Sigmoid colon (tissue), 7 donors: Measurements from ENCODE around the gene MACIR. TPM values are rescaled to one million over a fixed set of nuclear protein-coding genes. Genes with fewer than 3 reads are reported as not detected.

Source experiments
- DNase-seq: peaks from one replicate; pipeline ENCODE4 v3.0.0-alpha.2; 2019
- H3K27ac ChIP-seq, 4 donors: fragments of 200-600 bp; sonication (generic); one replicate each; pipeline ENCODE4 v1.5.1; 2016 to 2019; ENCODE audit warnings: mild to moderate bottlenecking in 1 of 4
- H3K27me3 ChIP-seq, 3 donors: fragments of 200-600 bp; sonication (generic); one replicate each; pipeline ENCODE4 v1.5.1; 2019; ENCODE audit warnings: mild to moderate bottlenecking in 1 of 3
- H3K36me3 ChIP-seq, 4 donors: fragments of 200-600 bp; sonication (generic); one replicate each; pipeline ENCODE4 v1.5.1; 2016 to 2019
- H3K4me1 ChIP-seq, 4 donors: fragments of 200-600 bp; sonication (generic); one replicate each; pipeline ENCODE4 v1.5.1; 2017 to 2019
- H3K4me3 ChIP-seq, 4 donors: fragments of 200-600 bp; sonication (generic); one replicate each; pipeline ENCODE4 v1.5.1; 2017 to 2019; ENCODE audit warnings: mild to moderate bottlenecking in 2 of 4, moderate library complexity in 1 of 4
- H3K9me3 ChIP-seq, 4 donors: fragments of 200-600 bp in 3 of 4; sonication (generic) in 3 of 4; one replicate each; pipeline versions ENCODE4 v1.5.1 to v1.6.1; 2013 to 2019
- EP300 ChIP-seq, 4 donors: sonication (generic); formaldehyde crosslinking; IDR thresholded peaks; one replicate each; pipeline ENCODE4 v1.6.1; 2017; ENCODE audit warnings: antibody characterized with exemption in 4 of 4
- POLR2A ChIP-seq, 2 donors: fragments of 450-650 bp; IDR thresholded peaks; one replicate each; pipeline ENCODE4 v1.6.1; 2016; ENCODE audit warnings: antibody characterized with exemption in 2 of 2, mild to moderate bottlenecking in 2 of 2, moderate library complexity in 2 of 2
- POLR2AphosphoS5 ChIP-seq, 4 donors: sonication (generic); formaldehyde crosslinking; IDR thresholded peaks; one replicate each; pipeline ENCODE4 v1.6.1; 2017; ENCODE audit warnings: antibody characterized with exemption in 4 of 4
- WGBS, 2 donors: extraction: QIAGEN DNeasy Blood & Tissue Kit; methylation state at CpG; one replicate each; pipeline ENCODE4 v1.1.7; 2013; 5-methylcytosine and 5-hydroxymethylcytosine counted together
- intact Hi-C: fragments of 100-400 bp; cut with DNase I; formaldehyde crosslinking; loops from one replicate; pipeline ENCODE4 v1.15.1; 2023
- polyA plus RNA-seq, 3 donors: library from polyadenylated mRNA; stranded (reverse); fragments of 200-250 nt; gene quantifications; one replicate each; pipeline ENCODE4 v1.2.3, GENCODE V29; 2013
- total RNA-seq, 4 donors: library from RNA; depleted of rRNA; stranded (reverse); fragments of >200 nt; gene quantifications; one replicate each; pipeline ENCODE4 v1.1.0, GENCODE V29; 2016
- TF ChIP-seq, protein P1 (sequence below), 4 experiments: fragments of 450-650 bp in 3 of 4; fragments of 200-600 bp in 1 of 4; IDR thresholded peaks; one replicate each; pipeline ENCODE4 v1.5.1; 2016 to 2019; ENCODE audit warnings: antibody characterized with exemption in 4 of 4, mild to moderate bottlenecking in 3 of 4, moderate library complexity in 2 of 4
- donor health status: healthy with polysubstance abuse.
- donor health status: Bipolar disorder and iron deficiency.
- donor health status: healthy.

Gene MACIR
- total and polyA plus RNA-seq, 7 donors = 2.6 to 74.9 (median 9.3) TPM

DNA sequence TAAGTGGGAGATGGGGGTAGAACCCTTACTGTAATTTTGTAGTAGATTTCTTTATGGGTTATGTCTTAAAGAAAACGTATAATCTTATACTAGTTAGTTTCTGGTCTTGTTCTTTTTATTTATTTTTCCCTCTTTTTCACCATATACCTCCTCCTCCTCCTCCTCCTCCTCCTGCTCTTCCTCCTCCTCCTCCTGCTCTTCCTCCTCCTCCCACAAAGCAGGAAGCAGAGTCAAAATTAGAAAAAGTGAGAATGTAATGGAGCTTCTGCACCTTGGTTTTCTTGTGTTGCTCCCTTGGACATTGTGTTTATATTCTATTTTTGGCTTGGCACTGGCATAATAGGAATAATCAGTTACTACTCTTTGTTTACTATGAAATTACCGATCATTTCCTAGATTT is 4.5 kb downstream of the MACIR start:
- TF ChIP-seq POLR2A (IDR thresholded peaks at IDR 0.05) (no peak), EP300 (IDR thresholded peaks at IDR 0.05) (no peak), POLR2AphosphoS5 (IDR thresholded peaks at IDR 0.05) (no peak)
- TF ChIP-seq, protein P1, sequence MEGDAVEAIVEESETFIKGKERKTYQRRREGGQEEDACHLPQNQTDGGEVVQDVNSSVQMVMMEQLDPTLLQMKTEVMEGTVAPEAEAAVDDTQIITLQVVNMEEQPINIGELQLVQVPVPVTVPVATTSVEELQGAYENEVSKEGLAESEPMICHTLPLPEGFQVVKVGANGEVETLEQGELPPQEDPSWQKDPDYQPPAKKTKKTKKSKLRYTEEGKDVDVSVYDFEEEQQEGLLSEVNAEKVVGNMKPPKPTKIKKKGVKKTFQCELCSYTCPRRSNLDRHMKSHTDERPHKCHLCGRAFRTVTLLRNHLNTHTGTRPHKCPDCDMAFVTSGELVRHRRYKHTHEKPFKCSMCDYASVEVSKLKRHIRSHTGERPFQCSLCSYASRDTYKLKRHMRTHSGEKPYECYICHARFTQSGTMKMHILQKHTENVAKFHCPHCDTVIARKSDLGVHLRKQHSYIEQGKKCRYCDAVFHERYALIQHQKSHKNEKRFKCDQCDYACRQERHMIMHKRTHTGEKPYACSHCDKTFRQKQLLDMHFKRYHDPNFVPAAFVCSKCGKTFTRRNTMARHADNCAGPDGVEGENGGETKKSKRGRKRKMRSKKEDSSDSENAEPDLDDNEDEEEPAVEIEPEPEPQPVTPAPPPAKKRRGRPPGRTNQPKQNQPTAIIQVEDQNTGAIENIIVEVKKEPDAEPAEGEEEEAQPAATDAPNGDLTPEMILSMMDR (IDR thresholded peaks at IDR 0.05) = no peak
- no peak for DNase-seq
- 47 to 71% methylated on average over 2 of the region's 2 CpGs for WGBS, 2 donors
- Histone ChIP-seq H3K27ac (no peak overlapping the region), H3K4me3 (no peak overlapping the region), H3K4me1 (peaks cover 0 to 28% (median 20%) of the 10 kb centered on the region in 4 donors), H3K36me3 (no peaks in the 10 kb centered on the region), H3K9me3 (no peaks in the 10 kb centered on the region), H3K27me3 (no peaks in the 10 kb centered on the region)
- intact Hi-C loops = no loop called here

DNA sequence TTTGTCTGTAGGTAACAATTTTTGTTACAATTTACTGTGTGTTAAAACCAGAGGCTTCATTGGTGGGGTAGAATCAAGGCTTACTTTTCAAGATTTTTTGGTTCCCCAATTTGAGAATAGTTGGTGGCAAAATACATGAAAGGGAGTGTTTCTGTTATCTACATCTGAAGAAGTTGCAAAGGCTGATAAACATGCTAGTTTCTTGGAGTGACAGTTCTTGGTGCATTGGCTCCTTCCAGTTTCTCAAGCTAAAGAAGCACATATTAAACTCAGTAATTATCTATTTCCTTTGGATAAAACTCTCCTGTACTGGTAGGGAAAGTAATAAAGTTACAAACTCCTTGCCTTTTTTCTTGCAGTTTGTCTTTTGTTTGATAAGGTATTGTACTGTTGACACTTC is 5.9 kb downstream of the MACIR start:
- H3K9me3 ChIP-seq = no peaks in the 10 kb centered on the region
- DNase-seq = no peak
- no peaks in the 10 kb centered on the region for H3K36me3 ChIP-seq
- H3K4me3 ChIP-seq = no peak overlapping the region
- H3K27ac ChIP-seq = no peak overlapping the region
- no peak for TF ChIP-seq POLR2AphosphoS5 (IDR thresholded peaks at IDR 0.05)
- no peak for TF ChIP-seq POLR2A (IDR thresholded peaks at IDR 0.05)
- TF ChIP-seq, protein P1 (IDR thresholded peaks at IDR 0.05) = no peak
- no peak for TF ChIP-seq EP300 (IDR thresholded peaks at IDR 0.05)
- intact Hi-C loops = no loop called here
- peaks cover 0 to 28% (median 20%) of the 10 kb centered on the region in 4 donors for H3K4me1 ChIP-seq
- H3K27me3 ChIP-seq = no peaks in the 10 kb centered on the region

DNA sequence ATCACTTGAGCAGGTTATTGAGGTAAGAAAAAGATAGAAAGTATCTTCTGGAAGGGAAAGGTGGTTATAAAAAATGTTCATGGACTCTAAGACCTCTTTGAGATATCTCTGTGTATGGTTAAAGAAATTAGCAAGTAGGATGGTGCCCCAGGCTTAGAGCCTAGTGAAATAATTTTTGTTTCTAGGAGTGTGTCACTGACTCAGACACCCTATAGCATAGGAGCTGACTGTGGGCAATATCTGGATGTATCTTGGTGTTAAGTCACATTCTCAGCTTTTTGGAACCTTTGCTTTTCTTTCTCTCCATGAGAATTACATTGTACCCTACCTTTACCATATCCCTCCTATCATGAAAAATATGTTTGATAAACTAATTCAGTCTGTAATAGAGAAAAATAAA is 12.0 kb downstream of the MACIR start:
- H3K9me3 ChIP-seq = no peaks in the 10 kb centered on the region
- no peaks in the 10 kb centered on the region for H3K36me3 ChIP-seq
- H3K27me3 ChIP-seq = no peaks in the 10 kb centered on the region
- intact Hi-C loops = no loop called here
- no peak overlapping the region for H3K27ac ChIP-seq
- TF ChIP-seq POLR2AphosphoS5 (IDR thresholded peaks at IDR 0.05) (no peak), POLR2A (IDR thresholded peaks at IDR 0.05) (no peak), EP300 (IDR thresholded peaks at IDR 0.05) (no peak)
- TF ChIP-seq, protein P1 (IDR thresholded peaks at IDR 0.05) = no peak
- peaks cover 0 to 18% (median 12%) of the 10 kb centered on the region in 4 donors for H3K4me1 ChIP-seq
- H3K4me3 ChIP-seq = no peak overlapping the region
- DNase-seq = no peak

DNA sequence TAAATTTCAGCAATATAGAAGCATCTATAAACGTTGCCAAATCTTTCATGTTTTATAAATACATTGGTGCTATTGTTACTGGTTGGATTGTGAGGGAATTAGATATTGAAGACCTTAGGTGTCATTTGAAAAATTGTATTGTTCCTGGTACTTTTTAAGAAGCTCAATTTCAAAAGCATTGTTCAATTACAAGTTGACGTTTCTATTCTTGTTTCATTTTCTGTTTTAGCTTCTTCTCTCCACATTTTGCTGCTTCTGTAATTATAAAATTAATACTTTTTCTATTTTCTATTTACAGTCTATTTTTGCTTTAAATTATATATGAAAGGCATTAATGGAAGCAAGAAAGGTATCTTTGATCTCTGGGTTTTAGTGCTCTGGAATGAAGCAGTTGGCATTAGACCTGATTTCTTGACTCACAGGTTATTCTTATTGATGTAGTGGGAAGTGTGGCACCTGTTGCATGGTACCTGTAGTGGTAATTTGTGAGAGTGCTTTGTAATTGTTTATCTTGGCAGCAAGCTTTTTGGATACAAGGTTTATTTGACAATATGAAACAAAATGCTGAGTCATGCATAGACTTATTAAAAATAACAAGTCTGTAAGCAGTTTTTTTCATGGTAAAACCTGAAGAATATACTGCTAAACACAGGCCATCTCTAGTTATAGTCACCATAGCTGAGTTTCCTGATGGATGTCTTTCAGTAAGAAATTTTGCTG is 13.2 kb downstream of the MACIR start:
- no peak for DNase-seq
- H3K27ac ChIP-seq = no peak overlapping the region
- TF ChIP-seq, protein P1 (IDR thresholded peaks at IDR 0.05) = no peak
- TF ChIP-seq POLR2AphosphoS5 (IDR thresholded peaks at IDR 0.05) (no peak), EP300 (IDR thresholded peaks at IDR 0.05) (no peak), POLR2A (IDR thresholded peaks at IDR 0.05) (no peak)
- H3K4me3 ChIP-seq = no peak overlapping the region
- H3K9me3 ChIP-seq = no peaks in the 10 kb centered on the region
- peaks cover 0 to 18% (median 12%) of the 10 kb centered on the region in 4 donors for H3K4me1 ChIP-seq
- intact Hi-C loops = no loop called here
- H3K36me3 ChIP-seq = peaks cover 5 to 11% (median 7%) of the 10 kb centered on the region in 4 donors
- no peaks in the 10 kb centered on the region for H3K27me3 ChIP-seq
- WGBS, 2 donors = 26 to 49% methylated on average over 2 of the region's 2 CpGs

DNA sequence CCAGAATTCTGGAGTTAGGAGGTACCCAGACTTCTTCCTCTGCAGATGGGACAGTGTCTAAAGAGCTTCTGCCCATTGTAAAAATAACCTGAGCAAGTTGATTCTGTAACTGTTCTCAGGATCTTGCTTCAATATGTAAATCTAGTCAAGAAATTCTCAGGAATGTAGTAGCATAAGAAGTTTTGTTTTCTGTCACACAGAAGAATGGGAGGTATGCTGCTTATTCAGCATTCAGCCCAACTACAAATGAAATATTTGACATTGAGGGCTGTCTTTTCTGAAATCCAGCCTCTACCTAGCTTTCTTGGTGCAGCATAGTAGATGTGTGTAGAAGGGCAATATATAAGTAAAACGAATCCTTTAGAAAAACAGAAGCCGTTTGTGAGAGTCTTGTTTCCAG is 13.8 kb downstream of the MACIR start:
- Histone ChIP-seq H3K9me3 (no peaks in the 10 kb centered on the region), H3K36me3 (peaks cover 5 to 15% (median 7%) of the 10 kb centered on the region in 4 donors), H3K27me3 (no peaks in the 10 kb centered on the region), H3K4me3 (no peak overlapping the region), H3K27ac (no peak overlapping the region), H3K4me1 (peaks cover 0 to 18% (median 12%) of the 10 kb centered on the region in 4 donors)
- DNase-seq = no peak
- TF ChIP-seq EP300 (IDR thresholded peaks at IDR 0.05) (no peak), POLR2A (IDR thresholded peaks at IDR 0.05) (no peak), POLR2AphosphoS5 (IDR thresholded peaks at IDR 0.05) (no peak)
- TF ChIP-seq, protein P1 (IDR thresholded peaks at IDR 0.05) = no peak
- 88 to 96% methylated on average over 2 of the region's 2 CpGs for WGBS, 2 donors
- intact Hi-C loops = no loop called here
